GM12878 (cell line): ENCODE measurements around the gene CRYGS. TPM values are rescaled to one million over a fixed set of nuclear protein-coding genes. Genes with fewer than 3 reads are reported as not detected.

ENCODE experiments used
- DPF2 ChIP-seq: fragments of 450-650 bp; IDR thresholded peaks from 2 replicates; pipeline ENCODE4 v1.6.1; 2017; ENCODE audit warnings: mild to moderate bottlenecking
- EZH2 ChIP-seq: IDR thresholded peaks from 2 replicates; pipeline ENCODE4 v1.6.1; 2012; ENCODE audit warnings: low read depth, mild to moderate bottlenecking, control low read depth, inconsistent platforms, low read length, borderline replicate concordance; ENCODE audit not compliant: control insufficient read depth
- HDAC2 ChIP-seq: fragments of 200-600 bp; sonication (generic); IDR thresholded peaks from 2 replicates; pipeline ENCODE4 v1.6.1; 2017
- KLF5 ChIP-seq: fragments of 450-650 bp; IDR thresholded peaks from 2 replicates; pipeline ENCODE4 v1.6.1; 2014; ENCODE audit warnings: mild to moderate bottlenecking; ENCODE audit not compliant: partially characterized antibody
- POU2F2 ChIP-seq: IDR thresholded peaks from 3 replicates; pipeline ENCODE4 v1.6.1; 2011; ENCODE audit warnings: low read depth, mild to moderate bottlenecking, low read length, borderline replicate concordance
- RAD51 ChIP-seq: fragments of 450-650 bp; IDR thresholded peaks from 2 replicates; pipeline ENCODE4 v1.6.1; 2016; ENCODE audit warnings: moderate library complexity, mild to moderate bottlenecking, inconsistent platforms
- RB1 ChIP-seq: fragments of 450-650 bp; formaldehyde crosslinking; IDR thresholded peaks from 2 replicates; pipeline ENCODE4 v1.6.1; 2017; ENCODE audit warnings: mild to moderate bottlenecking, borderline replicate concordance
- RUNX3 ChIP-seq: IDR thresholded peaks from 2 replicates; pipeline ENCODE4 v1.6.1; 2012; ENCODE audit warnings: low read length, inconsistent platforms
- SMAD5 ChIP-seq: IDR thresholded peaks from 2 replicates; pipeline ENCODE4 v1.6.1; 2016; ENCODE audit warnings: antibody characterized with exemption, low read depth
- SP1 ChIP-seq: IDR thresholded peaks from one replicate; pipeline ENCODE4 v1.6.1; 2011; ENCODE audit warnings: low read depth, low read length
- SRF ChIP-seq, 2 experiments: IDR thresholded peaks; 2 replicates each; pipeline ENCODE4 v1.6.1; 2011; ENCODE audit warnings: low read depth in 2 of 2, low read length in 2 of 2, mild to moderate bottlenecking in 1 of 2, moderate library complexity in 1 of 2
- STAT1 ChIP-seq: fragments of 450-650 bp; conservative IDR thresholded peaks from 2 replicates; pipeline ENCODE4 v1.6.1; 2014; ENCODE audit warnings: antibody characterized with exemption, mild to moderate bottlenecking
- SUZ12 ChIP-seq: fragments of 200-600 bp; sonication (generic); IDR thresholded peaks from one replicate; pipeline ENCODE4 v1.6.1; 2018; ENCODE audit warnings: antibody characterized with exemption, mild to moderate bottlenecking; ENCODE audit not compliant: unreplicated experiment
- TCF12 ChIP-seq: IDR thresholded peaks from 2 replicates; pipeline ENCODE4 v1.6.1; 2011; ENCODE audit warnings: low read depth, mild to moderate bottlenecking, low read length
- TCF3 ChIP-seq: IDR thresholded peaks from 2 replicates; pipeline ENCODE4 v1.6.1; 2012; ENCODE audit warnings: low read depth, mild to moderate bottlenecking, low read length, borderline replicate concordance; ENCODE audit not compliant: insufficient read depth
- ZNF384 ChIP-seq: IDR thresholded peaks from 2 replicates; pipeline ENCODE4 v1.6.1; 2012; ENCODE audit warnings: low read depth, mild to moderate bottlenecking, low read length, improper control_type of control experiment, borderline replicate concordance
- ZNF622 ChIP-seq: fragments of 450-650 bp; IDR thresholded peaks from 2 replicates; pipeline ENCODE4 v1.6.1; 2017; ENCODE audit warnings: mild to moderate bottlenecking, inconsistent platforms
- polyA plus RNA-seq, 11 experiments: library from polyadenylated mRNA; depleted of rRNA in 4 of 11; unstranded in 6 of 11; stranded (reverse) in 5 of 11; fragments of >200 nt; fragmentation: Nextera tagmentation in 4 of 11; fragmentation: Illumina TruSeq in 1 of 11; extraction: Ambion mirVana in 4 of 11; extraction: Trizol in 1 of 11; gene quantifications; 1 replicate in 1 of 11; 2 replicates in 10 of 11; pipeline versions ENCODE4 v1.2.1 to v1.2.3, GENCODE V29; 2011 to 2016; ENCODE audit warnings: inconsistent platforms in 2 of 11, missing spikeins in 2 of 11, low read depth in 1 of 11
- total RNA-seq, 4 experiments: library from RNA; depleted of rRNA in 3 of 4; stranded (reverse); fragments of >200 nt in 3 of 4; fragmentation: Illumina TruSeq in 1 of 4; extraction: Trizol in 1 of 4; gene quantifications; 2 replicates each; pipeline versions ENCODE4 v1.2.1 to v1.2.3, GENCODE V29; 2013 to 2021
- TF ChIP-seq, protein P1 (sequence below): IDR thresholded peaks from 2 replicates; pipeline ENCODE4 v1.6.1; 2012; ENCODE audit warnings: mild to moderate bottlenecking, low read depth, low read length
- TF ChIP-seq, protein P2 (sequence below): fragments of 450-650 bp; IDR thresholded peaks from 2 replicates; pipeline ENCODE4 v1.6.1; 2016; ENCODE audit warnings: mild to moderate bottlenecking
- TF ChIP-seq, protein P3 (sequence below): fragments of 450-650 bp; IDR thresholded peaks from 2 replicates; pipeline ENCODE4 v1.6.1; 2018; ENCODE audit warnings: mild to moderate bottlenecking, low read depth, moderate library complexity; ENCODE audit not compliant: partially characterized antibody
- TF ChIP-seq, protein P4 (sequence below): fragments of 150-350 bp; IDR thresholded peaks from 2 replicates; pipeline ENCODE4 v1.6.1; 2014; ENCODE audit warnings: mild to moderate bottlenecking, low read depth, low read length
- TF ChIP-seq, protein P5 (sequence below): IDR thresholded peaks from 2 replicates; pipeline ENCODE4 v1.6.1; 2011; ENCODE audit warnings: borderline replicate concordance, low read depth, mild to moderate bottlenecking, moderate library complexity, low read length; ENCODE audit not compliant: insufficient read depth, poor library complexity, severe bottlenecking

CRYGS gene
- total and polyA plus RNA-seq, 10 of the 15 experiments (the other 5 are each of a cell fraction or from before 2014, with no cell fraction given), result 1.1 to 6.0 (median 2.5) TPM

DNA sequence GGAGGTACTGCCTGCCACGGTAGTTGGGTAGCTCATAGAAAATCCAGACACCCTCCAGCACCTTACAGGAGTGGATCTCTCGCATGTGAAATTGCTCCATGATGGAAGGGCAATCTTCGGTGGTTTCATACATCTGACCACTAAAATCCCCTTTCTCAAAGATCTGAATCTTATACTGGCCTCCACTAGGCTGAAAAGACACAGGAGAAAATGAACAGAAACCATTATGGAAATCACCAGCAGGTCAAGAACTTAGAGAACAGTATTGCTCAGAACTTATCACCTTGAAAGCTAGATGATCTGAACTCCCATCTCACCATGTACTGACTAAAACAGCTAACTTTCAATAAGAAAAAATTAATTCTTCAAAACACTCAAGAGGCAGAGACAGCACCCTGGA is 5.4 kb downstream of the CRYGS start (continued):
- TF ChIP-seq ZNF622, result no peak
- no peak for TF ChIP-seq HDAC2
- TF ChIP-seq, protein P1, sequence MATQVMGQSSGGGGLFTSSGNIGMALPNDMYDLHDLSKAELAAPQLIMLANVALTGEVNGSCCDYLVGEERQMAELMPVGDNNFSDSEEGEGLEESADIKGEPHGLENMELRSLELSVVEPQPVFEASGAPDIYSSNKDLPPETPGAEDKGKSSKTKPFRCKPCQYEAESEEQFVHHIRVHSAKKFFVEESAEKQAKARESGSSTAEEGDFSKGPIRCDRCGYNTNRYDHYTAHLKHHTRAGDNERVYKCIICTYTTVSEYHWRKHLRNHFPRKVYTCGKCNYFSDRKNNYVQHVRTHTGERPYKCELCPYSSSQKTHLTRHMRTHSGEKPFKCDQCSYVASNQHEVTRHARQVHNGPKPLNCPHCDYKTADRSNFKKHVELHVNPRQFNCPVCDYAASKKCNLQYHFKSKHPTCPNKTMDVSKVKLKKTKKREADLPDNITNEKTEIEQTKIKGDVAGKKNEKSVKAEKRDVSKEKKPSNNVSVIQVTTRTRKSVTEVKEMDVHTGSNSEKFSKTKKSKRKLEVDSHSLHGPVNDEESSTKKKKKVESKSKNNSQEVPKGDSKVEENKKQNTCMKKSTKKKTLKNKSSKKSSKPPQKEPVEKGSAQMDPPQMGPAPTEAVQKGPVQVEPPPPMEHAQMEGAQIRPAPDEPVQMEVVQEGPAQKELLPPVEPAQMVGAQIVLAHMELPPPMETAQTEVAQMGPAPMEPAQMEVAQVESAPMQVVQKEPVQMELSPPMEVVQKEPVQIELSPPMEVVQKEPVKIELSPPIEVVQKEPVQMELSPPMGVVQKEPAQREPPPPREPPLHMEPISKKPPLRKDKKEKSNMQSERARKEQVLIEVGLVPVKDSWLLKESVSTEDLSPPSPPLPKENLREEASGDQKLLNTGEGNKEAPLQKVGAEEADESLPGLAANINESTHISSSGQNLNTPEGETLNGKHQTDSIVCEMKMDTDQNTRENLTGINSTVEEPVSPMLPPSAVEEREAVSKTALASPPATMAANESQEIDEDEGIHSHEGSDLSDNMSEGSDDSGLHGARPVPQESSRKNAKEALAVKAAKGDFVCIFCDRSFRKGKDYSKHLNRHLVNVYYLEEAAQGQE, result no peak
- no peak for TF ChIP-seq SUZ12
- no peak for TF ChIP-seq SMAD5
- no peak for TF ChIP-seq TCF12
- peak; percentile 84 for TF ChIP-seq RUNX3
- TF ChIP-seq KLF5, result no peak
- TF ChIP-seq SP1, result no peak
- TF ChIP-seq, protein P2, sequence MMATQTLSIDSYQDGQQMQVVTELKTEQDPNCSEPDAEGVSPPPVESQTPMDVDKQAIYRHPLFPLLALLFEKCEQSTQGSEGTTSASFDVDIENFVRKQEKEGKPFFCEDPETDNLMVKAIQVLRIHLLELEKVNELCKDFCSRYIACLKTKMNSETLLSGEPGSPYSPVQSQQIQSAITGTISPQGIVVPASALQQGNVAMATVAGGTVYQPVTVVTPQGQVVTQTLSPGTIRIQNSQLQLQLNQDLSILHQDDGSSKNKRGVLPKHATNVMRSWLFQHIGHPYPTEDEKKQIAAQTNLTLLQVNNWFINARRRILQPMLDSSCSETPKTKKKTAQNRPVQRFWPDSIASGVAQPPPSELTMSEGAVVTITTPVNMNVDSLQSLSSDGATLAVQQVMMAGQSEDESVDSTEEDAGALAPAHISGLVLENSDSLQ, result no peak
- TF ChIP-seq TCF3, result no peak
- no peak for TF ChIP-seq RB1
- TF ChIP-seq RAD51, result no peak
- TF ChIP-seq ZNF384, result no peak
- TF ChIP-seq, protein P3, sequence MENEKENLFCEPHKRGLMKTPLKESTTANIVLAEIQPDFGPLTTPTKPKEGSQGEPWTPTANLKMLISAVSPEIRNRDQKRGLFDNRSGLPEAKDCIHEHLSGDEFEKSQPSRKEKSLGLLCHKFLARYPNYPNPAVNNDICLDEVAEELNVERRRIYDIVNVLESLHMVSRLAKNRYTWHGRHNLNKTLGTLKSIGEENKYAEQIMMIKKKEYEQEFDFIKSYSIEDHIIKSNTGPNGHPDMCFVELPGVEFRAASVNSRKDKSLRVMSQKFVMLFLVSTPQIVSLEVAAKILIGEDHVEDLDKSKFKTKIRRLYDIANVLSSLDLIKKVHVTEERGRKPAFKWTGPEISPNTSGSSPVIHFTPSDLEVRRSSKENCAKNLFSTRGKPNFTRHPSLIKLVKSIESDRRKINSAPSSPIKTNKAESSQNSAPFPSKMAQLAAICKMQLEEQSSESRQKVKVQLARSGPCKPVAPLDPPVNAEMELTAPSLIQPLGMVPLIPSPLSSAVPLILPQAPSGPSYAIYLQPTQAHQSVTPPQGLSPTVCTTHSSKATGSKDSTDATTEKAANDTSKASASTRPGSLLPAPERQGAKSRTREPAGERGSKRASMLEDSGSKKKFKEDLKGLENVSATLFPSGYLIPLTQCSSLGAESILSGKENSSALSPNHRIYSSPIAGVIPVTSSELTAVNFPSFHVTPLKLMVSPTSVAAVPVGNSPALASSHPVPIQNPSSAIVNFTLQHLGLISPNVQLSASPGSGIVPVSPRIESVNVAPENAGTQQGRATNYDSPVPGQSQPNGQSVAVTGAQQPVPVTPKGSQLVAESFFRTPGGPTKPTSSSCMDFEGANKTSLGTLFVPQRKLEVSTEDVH, result no peak
- no peak for TF ChIP-seq STAT1
- no peak for TF ChIP-seq POU2F2
- TF ChIP-seq, protein P4, sequence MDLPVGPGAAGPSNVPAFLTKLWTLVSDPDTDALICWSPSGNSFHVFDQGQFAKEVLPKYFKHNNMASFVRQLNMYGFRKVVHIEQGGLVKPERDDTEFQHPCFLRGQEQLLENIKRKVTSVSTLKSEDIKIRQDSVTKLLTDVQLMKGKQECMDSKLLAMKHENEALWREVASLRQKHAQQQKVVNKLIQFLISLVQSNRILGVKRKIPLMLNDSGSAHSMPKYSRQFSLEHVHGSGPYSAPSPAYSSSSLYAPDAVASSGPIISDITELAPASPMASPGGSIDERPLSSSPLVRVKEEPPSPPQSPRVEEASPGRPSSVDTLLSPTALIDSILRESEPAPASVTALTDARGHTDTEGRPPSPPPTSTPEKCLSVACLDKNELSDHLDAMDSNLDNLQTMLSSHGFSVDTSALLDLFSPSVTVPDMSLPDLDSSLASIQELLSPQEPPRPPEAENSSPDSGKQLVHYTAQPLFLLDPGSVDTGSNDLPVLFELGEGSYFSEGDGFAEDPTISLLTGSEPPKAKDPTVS, result no peak
- TF ChIP-seq SRF (IDR thresholded peaks at IDR 0.05; ENCODE audit: low read depth in 2 of 2, low read length in 2 of 2), result no peak
- TF ChIP-seq EZH2, result no peak
- TF ChIP-seq DPF2, result 0 out of 2 replicates have a peak, but pooled peaks have one; percentile 48
- TF ChIP-seq, protein P5, sequence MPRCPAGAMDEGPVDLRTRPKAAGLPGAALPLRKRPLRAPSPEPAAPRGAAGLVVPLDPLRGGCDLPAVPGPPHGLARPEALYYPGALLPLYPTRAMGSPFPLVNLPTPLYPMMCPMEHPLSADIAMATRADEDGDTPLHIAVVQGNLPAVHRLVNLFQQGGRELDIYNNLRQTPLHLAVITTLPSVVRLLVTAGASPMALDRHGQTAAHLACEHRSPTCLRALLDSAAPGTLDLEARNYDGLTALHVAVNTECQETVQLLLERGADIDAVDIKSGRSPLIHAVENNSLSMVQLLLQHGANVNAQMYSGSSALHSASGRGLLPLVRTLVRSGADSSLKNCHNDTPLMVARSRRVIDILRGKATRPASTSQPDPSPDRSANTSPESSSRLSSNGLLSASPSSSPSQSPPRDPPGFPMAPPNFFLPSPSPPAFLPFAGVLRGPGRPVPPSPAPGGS, result no peak
